ENCODE measurements around the gene SHH. TPM values are rescaled to one million over a fixed set of nuclear protein-coding genes. Genes with fewer than 3 reads are reported as not detected.

Gene SHH
- total and polyA plus RNA-seq, 2 of the 13 experiments (the other 11 are each of a cell fraction or from before 2014, with no cell fraction given): 1.9 to 3.4 TPM

- no peak for TF ChIP-seq PHF8 (CRISPR knock-in tag; IDR thresholded peaks at IDR 0.05)
- no peak for TF ChIP-seq SAFB2 (CRISPR knock-in tag; IDR thresholded peaks at IDR 0.05; ENCODE audit: borderline replicate concordance, low read depth)
- TF ChIP-seq ZNF784 (CRISPR knock-in tag; IDR thresholded peaks at IDR 0.05; ENCODE audit: borderline replicate concordance): no peak
- TF ChIP-seq TP53 (CRISPR knock-in tag; conservative IDR thresholded peaks at IDR 0.05): no peak
- no peak for TF ChIP-seq ZC3H4 (CRISPR knock-in tag; IDR thresholded peaks at IDR 0.05; ENCODE audit: borderline replicate concordance)
Measured at GRCh38 chr7:155759740-155760430, 52.4 kb downstream of the SHH start (continued).

DNA sequence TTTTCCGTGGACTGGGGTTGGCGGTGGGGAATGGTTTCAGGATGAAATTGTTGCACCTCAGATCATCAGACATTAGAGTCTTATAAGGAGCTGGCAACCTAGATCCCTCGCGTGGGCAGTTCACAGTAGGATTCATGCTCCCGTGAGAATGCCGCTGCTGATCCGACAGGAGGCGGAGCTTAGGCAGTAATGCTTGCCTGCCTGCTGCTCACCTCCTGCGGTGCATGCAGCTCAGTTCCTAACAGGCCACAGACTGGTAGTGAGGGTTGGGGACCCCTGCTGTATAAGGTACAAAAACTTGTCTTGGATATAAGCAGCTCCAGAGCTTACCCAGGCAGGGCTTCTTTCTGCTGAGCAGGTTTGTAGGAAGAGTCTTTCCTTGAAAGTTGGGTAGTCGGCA lies 53.9 kb downstream of the SHH start:
- Histone ChIP-seq H3K27ac (ENCODE audit: extremely low read length, insufficient read depth, low read length) (no peak overlapping the region), H3K36me3 (replicated peaks in 1 of 2; ENCODE audit: control insufficient read depth in 1 of 2, insufficient read depth in 2 of 2, low read length in 2 of 2) (peaks cover 16 to 53% of the 10 kb centered on the region in 2 experiments; a peak in 4 of 5 replicates), H3K9me3 (ENCODE audit: low read length) (no peaks in the 10 kb centered on the region), H3K4me2 (ENCODE audit: low read depth, low read length) (no peak overlapping the region), H3K4me3 (replicated peaks in 1 of 3; ENCODE audit: insufficient read depth in 1 of 3, low read depth in 2 of 3, low read length in 3 of 3) (no peak overlapping the region), H3K9ac (ENCODE audit: insufficient read depth, low read depth, low read length) (no peak overlapping the region), H3K27me3 (ENCODE audit: control insufficient read depth in 1 of 2, insufficient read depth in 2 of 2, low read length in 2 of 2) (no peaks in the 10 kb centered on the region), H3K79me2 (ENCODE audit: insufficient read depth, low read length) (peaks cover 61% of the 10 kb centered on the region), H2AFZ (ENCODE audit: low read length) (no peak overlapping the region), H4K20me1 (ENCODE audit: insufficient read depth, low read length) (peaks cover 30% of the 10 kb centered on the region), H3K4me1 (ENCODE audit: insufficient read depth, low read length) (no peaks in the 10 kb centered on the region)
- ChIA-PET CTCF (ENCODE audit: low intra/inter-chr PET ratio, low total read pairs) (no interaction called here), POLR2A (no interaction called here)
- FAIRE-seq (no peak), ATAC-seq (no peak; the same call in 1 of the 3 replicates), DNase-seq (ENCODE audit: low spot score) (no peak)
- no TSS peak for BruUV-seq (replicated peaks)
- in situ Hi-C loops (cut with HindIII; ENCODE audit: extremely low pct_ligation_motif_present, low pct_unique_long_range_greater_than_20kb): loop anchor here (25.0 kb wide), 1 partner anchor 371 kb away; no protein-coding TSS in a partner anchor
- 96% methylated on average over 6 of the region's 10 CpGs for WGBS (ENCODE audit: low lambda C conversion rate)
- intact Hi-C loops (cut with micrococcal nuclease; ENCODE audit: unreplicated experiment): no loop called here
- TF ChIP-seq NRL (CRISPR knock-in tag; IDR thresholded peaks at IDR 0.05; ENCODE audit: borderline replicate concordance): no peak
- TF ChIP-seq ZNF350 (CRISPR knock-in tag; IDR thresholded peaks at IDR 0.05; ENCODE audit: borderline replicate concordance, low read depth): no peak
- TF ChIP-seq ZNF101 (CRISPR knock-in tag; IDR thresholded peaks at IDR 0.05; ENCODE audit: borderline replicate concordance, low read depth): no peak
- no peak for TF ChIP-seq KDM5A (IDR thresholded peaks at IDR 0.05; ENCODE audit: borderline replicate concordance, low read length)
- no peak for TF ChIP-seq POLR2AphosphoS5 (IDR thresholded peaks at IDR 0.05; ENCODE audit: low read depth, low read length)
- TF ChIP-seq, protein P1, sequence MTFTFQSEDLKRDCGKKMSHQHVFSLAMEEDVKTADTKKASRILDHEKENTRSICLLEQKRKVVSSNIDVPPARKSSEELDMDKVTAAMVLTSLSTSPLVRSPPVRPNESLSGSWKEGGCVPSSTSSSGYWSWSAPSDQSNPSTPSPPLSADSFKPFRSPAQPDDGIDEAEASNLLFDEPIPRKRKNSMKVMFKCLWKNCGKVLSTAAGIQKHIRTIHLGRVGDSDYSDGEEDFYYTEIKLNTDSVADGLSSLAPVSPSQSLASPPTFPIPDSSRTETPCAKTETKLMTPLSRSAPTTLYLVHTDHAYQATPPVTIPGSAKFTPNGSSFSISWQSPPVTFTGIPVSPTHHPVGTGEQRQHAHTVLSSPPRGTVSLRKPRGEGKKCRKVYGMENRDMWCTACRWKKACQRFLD (CRISPR knock-in tag; IDR thresholded peaks at IDR 0.05; ENCODE audit: borderline replicate concordance): no peak
- no peak for TF ChIP-seq GRHL1 (CRISPR knock-in tag; conservative IDR thresholded peaks at IDR 0.05)
- TF ChIP-seq CHD4 (IDR thresholded peaks at IDR 0.05; ENCODE audit: borderline replicate concordance, low read length): no peak
- no peak for TF ChIP-seq SCMH1 (CRISPR knock-in tag; IDR thresholded peaks at IDR 0.05; ENCODE audit: borderline replicate concordance)
- TF ChIP-seq KAT8 (CRISPR knock-in tag; IDR thresholded peaks at IDR 0.05): no peak

Measured in HepG2 (cell line).